NCI-H1092 (cell line): ENCODE results near the gene SLC9A2.

ENCODE experiments used
- DNase-seq: peaks from one replicate; lab custom pipeline; 2025; lab: John Stamatoyannopoulos, UW

SLC9A2 gene

GRCh38 chr2:102735416-102736109 is 116.2 kb downstream of the SLC9A2 start:
- DNase-seq: no peak

DNA sequence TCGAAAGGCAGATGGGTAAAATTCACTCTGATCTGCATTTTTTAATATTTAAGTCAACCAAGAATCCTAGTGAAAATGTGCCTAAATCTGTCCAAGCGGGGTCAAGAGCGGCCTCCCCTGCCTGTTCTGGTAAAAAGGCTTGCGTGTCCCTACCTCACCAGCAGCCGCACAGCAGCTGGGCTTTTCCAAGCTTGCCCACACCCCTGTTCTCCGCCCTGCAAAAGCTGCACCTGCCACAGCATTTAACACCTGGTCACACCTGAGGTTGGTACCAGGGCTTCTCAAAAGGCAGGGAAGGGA is 116.7 kb downstream of the SLC9A2 start:
- no peak for DNase-seq

DNA sequence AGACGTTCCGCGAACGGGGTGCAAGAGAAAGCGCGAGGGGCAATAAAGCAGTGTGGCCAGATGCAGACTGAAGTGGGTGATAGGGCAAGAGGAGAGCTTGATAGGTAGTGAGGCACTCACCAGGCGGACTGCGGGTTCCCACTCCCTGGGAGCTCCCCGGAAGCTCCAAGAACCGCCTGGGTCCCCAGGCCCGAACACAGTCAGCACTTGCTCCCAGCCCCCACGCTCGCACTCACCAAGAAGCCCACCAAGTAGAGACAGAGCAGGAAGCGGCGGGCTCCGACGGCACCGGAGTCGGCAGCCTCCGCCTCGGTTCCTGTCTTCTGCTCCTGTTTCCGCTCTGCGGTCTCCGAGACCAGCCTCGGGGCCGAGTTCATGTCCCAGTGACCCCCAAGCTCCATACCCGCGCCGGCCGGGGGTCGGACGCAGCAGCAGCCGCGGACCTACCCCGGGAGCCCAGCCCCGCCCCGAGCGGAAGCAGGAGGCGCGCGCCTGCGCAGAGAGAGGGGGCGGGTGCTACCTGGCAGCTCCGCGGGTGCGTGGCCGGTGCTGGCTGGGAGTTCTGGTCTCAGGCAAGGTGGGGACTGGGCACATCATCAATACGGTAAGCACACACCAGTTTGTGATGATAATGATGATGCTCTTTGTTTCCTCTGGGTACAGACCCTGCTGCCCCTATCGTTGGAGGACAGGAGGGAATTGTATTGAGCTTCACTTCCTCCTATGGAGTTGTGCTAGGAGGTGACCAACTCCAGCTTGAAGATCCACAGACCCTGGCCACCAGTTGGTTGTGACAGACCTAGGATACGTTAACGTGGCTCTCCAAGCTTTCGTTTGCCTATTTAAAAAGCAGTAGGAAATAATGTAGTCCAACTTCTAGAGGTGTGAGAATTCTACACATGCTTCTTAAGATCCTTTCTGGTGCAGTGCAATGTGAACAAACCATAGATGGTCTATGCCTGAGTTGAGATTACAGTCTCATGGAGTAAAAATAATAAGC is 117.4 kb downstream of the SLC9A2 start:
- DNase-seq: peak; percentile 46

DNA sequence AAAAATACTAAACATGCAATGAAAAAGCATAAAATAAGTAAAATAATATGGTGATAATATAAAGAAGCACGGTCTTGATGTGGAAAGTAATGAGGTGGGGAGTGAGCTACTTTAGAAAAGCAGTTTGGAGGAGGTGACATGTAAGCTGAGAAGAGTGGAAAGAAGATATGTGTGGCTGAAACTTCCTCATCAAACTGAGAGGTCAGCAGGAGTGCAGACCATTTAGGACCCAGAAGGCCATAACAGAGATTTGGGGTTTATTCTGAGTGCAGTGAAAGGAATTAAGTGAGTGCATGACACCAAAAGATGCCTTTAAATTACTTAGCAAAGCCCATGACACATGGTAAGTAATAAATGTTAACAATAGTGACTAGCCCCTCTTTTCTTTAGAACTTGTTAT is 118.1 kb downstream of the SLC9A2 start:
- DNase-seq: no peak

DNA sequence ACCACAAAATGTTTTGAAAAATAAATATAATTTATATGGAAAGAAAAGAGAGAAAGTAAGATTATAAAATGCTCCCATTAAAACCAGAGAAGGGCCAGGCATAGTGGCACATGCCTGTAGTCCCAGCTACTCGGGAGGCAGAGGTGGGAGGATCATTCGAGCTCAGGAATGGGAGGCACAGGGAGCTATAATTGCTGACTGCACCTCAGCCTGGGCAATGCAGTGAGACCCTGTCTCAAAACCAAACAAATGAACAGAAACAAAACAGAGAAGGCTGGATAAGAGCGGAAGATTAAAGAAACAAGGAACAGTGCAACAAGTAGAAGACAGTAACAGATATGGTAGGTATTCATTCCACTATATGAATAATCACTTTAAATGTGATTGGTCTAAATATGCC is 123.9 kb downstream of the SLC9A2 start:
- DNase-seq: no peak

DNA sequence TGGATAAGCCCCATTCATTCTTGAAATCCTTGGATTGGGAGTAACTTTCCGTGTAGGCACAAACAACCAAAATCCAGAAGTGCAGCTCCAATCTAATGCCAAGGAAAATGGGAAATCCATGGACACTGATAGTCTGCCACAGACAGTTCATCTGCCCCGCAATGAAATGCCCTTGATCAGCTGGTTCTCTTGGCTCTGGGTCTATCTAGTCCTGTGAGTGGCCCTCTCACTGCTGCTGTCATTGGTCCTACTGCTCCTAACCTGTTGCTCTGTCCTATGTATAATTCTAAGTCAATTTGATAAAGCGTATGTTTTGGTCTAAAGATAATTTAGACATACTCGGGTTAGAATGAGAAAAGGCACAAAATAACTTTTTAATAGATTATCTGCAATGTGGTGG is 128.8 kb downstream of the SLC9A2 start:
- DNase-seq: no peak

DNA sequence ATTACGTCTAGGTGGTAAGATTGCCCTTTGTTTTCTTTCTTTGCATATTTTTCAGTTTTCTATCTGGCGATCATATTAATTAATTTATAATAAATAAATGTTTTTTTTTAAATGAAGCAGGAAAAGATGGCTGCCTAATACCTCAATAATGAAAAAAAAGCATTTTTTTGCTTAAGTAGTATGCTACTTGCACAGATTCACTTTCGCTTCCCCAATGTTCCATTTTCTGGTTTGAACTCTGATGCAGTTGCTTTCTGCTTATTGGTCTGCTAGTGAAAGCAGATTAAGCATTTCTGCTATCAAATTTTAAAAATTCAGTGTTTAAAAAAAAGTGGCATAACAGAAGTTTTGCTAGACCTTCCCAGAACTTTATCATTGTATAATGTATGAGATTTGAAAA is 130.6 kb downstream of the SLC9A2 start:
- DNase-seq: no peak

DNA sequence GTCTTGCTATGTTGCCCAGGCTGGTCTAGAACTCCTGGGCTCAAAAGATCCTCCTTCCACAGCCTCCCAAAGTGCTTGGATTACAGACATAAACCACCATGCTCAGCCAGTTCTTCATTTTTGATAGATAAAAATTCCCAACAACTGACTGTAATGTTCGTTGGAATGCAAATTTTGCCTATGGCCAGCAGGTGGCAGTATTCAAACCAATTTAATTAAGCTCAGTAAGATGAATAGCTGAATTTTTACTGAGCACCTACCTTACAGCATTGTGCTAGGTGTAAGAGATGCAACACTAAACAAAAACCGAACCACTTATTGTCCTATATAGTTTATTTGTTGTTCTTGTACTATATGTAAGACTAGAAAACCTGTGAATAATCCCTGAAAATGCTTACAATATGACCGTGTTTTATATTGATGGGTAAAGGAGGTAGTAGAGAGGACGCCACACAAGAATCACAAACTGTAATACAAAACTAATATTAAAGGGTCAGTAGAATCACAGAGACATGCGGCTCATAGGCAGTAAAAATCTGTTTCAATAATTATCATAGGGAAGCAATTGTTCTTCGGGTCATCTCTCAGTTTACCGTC is 134.3 kb downstream of the SLC9A2 start:
- peak; percentile 15 for DNase-seq

GRCh38 chr2:102754456-102755145 is 135.2 kb downstream of the SLC9A2 start:
- DNase-seq: no peak

- DNase-seq: no peak
These were observed 135.9 kb downstream of the SLC9A2 start for GRCh38 chr2:102755284-102755683.

DNA sequence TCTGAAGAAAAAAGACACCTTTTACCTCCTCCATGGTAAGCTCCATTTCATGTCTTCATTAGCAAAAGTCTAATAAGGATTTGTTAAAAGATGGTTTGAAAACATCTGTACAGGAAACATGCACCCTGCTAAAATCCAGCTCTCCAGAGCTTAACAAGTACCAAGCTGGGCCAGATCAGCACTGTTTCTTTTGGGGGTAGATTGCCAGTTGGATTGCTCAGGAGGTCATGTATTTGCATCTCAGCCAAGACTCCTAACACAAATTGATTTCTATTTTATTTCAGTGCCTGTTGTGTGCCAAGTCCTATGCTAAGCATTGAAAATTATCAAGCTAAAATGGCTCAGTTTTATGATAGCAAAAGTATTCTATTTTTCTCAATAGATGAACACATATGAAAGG is 139.1 kb downstream of the SLC9A2 start:
- DNase-seq: no peak
